Lower lobe of right lung (tissue), 2 donors: ENCODE data around the gene CDK6. TPM values are rescaled to one million over a fixed set of nuclear protein-coding genes. Genes with fewer than 3 reads are reported as not detected.

Source experiments
- ATAC-seq, 2 donors: fragments of 200-7000 bp; cut with Tn5 transposase; one replicate each; pipeline ENCODE4 v1.9.1; 2020 to 2022; ENCODE audit warnings: mild to moderate bottlenecking in 2 of 2, moderate library complexity in 2 of 2
- DNase-seq: peaks from one replicate; pipeline ENCODE4 v3.0.0-alpha.2; 2020
- H3K27ac ChIP-seq: fragments of 200-600 bp; one replicate; pipeline ENCODE4 v1.8.0; 2022
- H3K27me3 ChIP-seq: fragments of 200-600 bp; one replicate; pipeline ENCODE4 v1.8.0; 2022; ENCODE audit warnings: low read depth
- H3K36me3 ChIP-seq: fragments of 200-600 bp; one replicate; pipeline ENCODE4 v1.8.0; 2022; ENCODE audit warnings: mild to moderate bottlenecking
- H3K4me1 ChIP-seq: fragments of 200-600 bp; one replicate; pipeline ENCODE4 v1.8.0; 2022
- H3K4me3 ChIP-seq: fragments of 200-600 bp; one replicate; pipeline ENCODE4 v1.8.0; 2022; ENCODE audit warnings: mild to moderate bottlenecking
- H3K9me3 ChIP-seq: fragments of 200-600 bp; one replicate; pipeline ENCODE4 v1.8.0; 2022
- CTCF ChIP-seq: fragments of 200-600 bp; IDR thresholded peaks from one replicate; pipeline ENCODE4 v1.8.0; 2022; ENCODE audit warnings: antibody characterized with exemption, mild to moderate bottlenecking
- intact Hi-C: fragments of 100-400 bp; cut with DNase I; formaldehyde crosslinking; loops from one replicate; pipeline ENCODE4 v1.11.0; 2022
- total RNA-seq: library from RNA; stranded (reverse); fragmentation: NEBNext Ultra II Directional; extraction: Animal tissue kit (Norgen Biotek cat#: 25700); gene quantifications from one replicate; pipeline ENCODE4 v1.2.1, GENCODE V29; 2021
- donor health status: DM: no; HTN: yes; CAD: no; lungs with severe emphysema.

Gene CDK6
- total RNA-seq, 1 donor from 2014 or later: 21.7 TPM

- intact Hi-C loops: no loop called here
- Histone ChIP-seq H3K27ac (no peak overlapping the region), H3K27me3 (no peaks in the 10 kb centered on the region), H3K36me3 (no peaks in the 10 kb centered on the region), H3K4me3 (no peak overlapping the region), H3K9me3 (no peaks in the 10 kb centered on the region), H3K4me1 (peaks cover 18% of the 10 kb centered on the region)
- no peak for TF ChIP-seq CTCF
- ATAC-seq: peak in 1 of 2 donors; percentile 64
- DNase-seq: no peak
Measured at GRCh38 chr7:92714767-92715166, 121.6 kb downstream of the CDK6 start.

GRCh38 chr7:92714280-92714679, 122.1 kb downstream of the CDK6 start:
- Histone ChIP-seq H3K4me1 (peaks cover 17% of the 10 kb centered on the region), H3K9me3 (no peaks in the 10 kb centered on the region), H3K27ac (no peak overlapping the region), H3K4me3 (no peak overlapping the region), H3K27me3 (no peaks in the 10 kb centered on the region), H3K36me3 (no peaks in the 10 kb centered on the region)
- ATAC-seq: no peak
- intact Hi-C loops: no loop called here
- no peak for TF ChIP-seq CTCF
- no peak for DNase-seq

- Histone ChIP-seq H3K4me3 (no peak overlapping the region), H3K27ac (no peak overlapping the region), H3K4me1 (no peaks in the 10 kb centered on the region), H3K9me3 (no peaks in the 10 kb centered on the region), H3K36me3 (no peaks in the 10 kb centered on the region), H3K27me3 (no peaks in the 10 kb centered on the region)
- DNase-seq (no peak), ATAC-seq (no peak)
- TF ChIP-seq CTCF: no peak
- intact Hi-C loops: no loop called here
Measured at GRCh38 chr7:92709912-92710311, 126.5 kb downstream of the CDK6 start.

GRCh38 chr7:92709150-92709549, 127.2 kb downstream of the CDK6 start:
- H3K27me3 ChIP-seq: no peaks in the 10 kb centered on the region
- no peak overlapping the region for H3K27ac ChIP-seq
- DNase-seq: no peak
- intact Hi-C loops: no loop called here
- no peaks in the 10 kb centered on the region for H3K4me1 ChIP-seq
- H3K4me3 ChIP-seq: no peak overlapping the region
- no peak for TF ChIP-seq CTCF
- H3K9me3 ChIP-seq: no peaks in the 10 kb centered on the region
- no peaks in the 10 kb centered on the region for H3K36me3 ChIP-seq
- ATAC-seq: no peak

- no peak for TF ChIP-seq CTCF
- no peaks in the 10 kb centered on the region for H3K4me1 ChIP-seq
- H3K27me3 ChIP-seq: no peaks in the 10 kb centered on the region
- H3K9me3 ChIP-seq: no peaks in the 10 kb centered on the region
- no peak for DNase-seq
- no peak overlapping the region for H3K27ac ChIP-seq
- ATAC-seq: no peak
- no peak overlapping the region for H3K4me3 ChIP-seq
- H3K36me3 ChIP-seq: no peaks in the 10 kb centered on the region
- intact Hi-C loops: no loop called here
Measured at GRCh38 chr7:92708111-92709042, 128.0 kb downstream of the CDK6 start.
